ENCODE results near the gene SLC2A4. TPM values are rescaled to one million over a fixed set of nuclear protein-coding genes. Genes with fewer than 3 reads are reported as not detected.
"Not testable (repeated sequence)": the region's sequence is repeated elsewhere in the genome, so short reads cannot be mapped to it uniquely, and the experiment has no call there.

SLC2A4 gene
- total RNA-seq, 1 donor, result under 0.01 TPM

GRCh38 chr17:7332111-7332510, 50.6 kb downstream of the SLC2A4 start:
- Histone ChIP-seq H3K27me3 (ENCODE audit: insufficient read depth, low read length) (peaks cover 23% of the 10 kb centered on the region), H3K79me2 (ENCODE audit: insufficient read depth, low read length) (peaks cover 18% of the 10 kb centered on the region), H3K4me2 (ENCODE audit: insufficient read depth, low read length) (no peak overlapping the region), H3K4me1 (ENCODE audit: insufficient read depth, low read length) (peaks cover 12% of the 10 kb centered on the region), H4K20me1 (ENCODE audit: insufficient read depth, low read length) (peaks cover 3% of the 10 kb centered on the region), H3K36me3 (ENCODE audit: insufficient read depth, low read length) (no peaks in the 10 kb centered on the region), H3K9me3 (ENCODE audit: low read depth, low read length) (no peaks in the 10 kb centered on the region), H3K27ac (ENCODE audit: low read depth, low read length) (no peak overlapping the region), H3K4me3 (ENCODE audit: insufficient read depth, low read length) (no peak overlapping the region), H2AFZ (ENCODE audit: low read length) (no peak overlapping the region)
- no peak for DNase-seq (ENCODE audit: insufficient read length, low spot score, missing footprints)
- no peak for TF ChIP-seq CTCF (IDR thresholded peaks at IDR 0.05; ENCODE audit: extremely low read depth, low read depth, low read length)

- H3K4me3 ChIP-seq (ENCODE audit: insufficient read depth, low read length); DNase-seq (ENCODE audit: insufficient read length, low spot score, missing footprints); H4K20me1 ChIP-seq (ENCODE audit: insufficient read depth, low read length); H3K27ac ChIP-seq (ENCODE audit: low read depth, low read length); H3K4me2 ChIP-seq (ENCODE audit: insufficient read depth, low read length); H3K9me3 ChIP-seq (ENCODE audit: low read depth, low read length); H3K36me3 ChIP-seq (ENCODE audit: insufficient read depth, low read length); H2AFZ ChIP-seq (ENCODE audit: low read length): not testable (repeated sequence)
- Histone ChIP-seq H3K27me3 (ENCODE audit: insufficient read depth, low read length) (peaks cover 26% of the 10 kb centered on the region), H3K4me1 (ENCODE audit: insufficient read depth, low read length) (peaks cover 12% of the 10 kb centered on the region), H3K79me2 (ENCODE audit: insufficient read depth, low read length) (peaks cover 13% of the 10 kb centered on the region)
Observed at GRCh38 chr17:7332600-7333069, 51.1 kb downstream of the SLC2A4 start.

- no peak for TF ChIP-seq CTCF (IDR thresholded peaks at IDR 0.05; ENCODE audit: extremely low read depth, low read depth, low read length)
- Histone ChIP-seq H2AFZ (ENCODE audit: low read length) (no peak overlapping the region), H3K36me3 (ENCODE audit: insufficient read depth, low read length) (no peaks in the 10 kb centered on the region), H3K27me3 (ENCODE audit: insufficient read depth, low read length) (peaks cover 26% of the 10 kb centered on the region), H3K4me3 (ENCODE audit: insufficient read depth, low read length) (no peak overlapping the region), H4K20me1 (ENCODE audit: insufficient read depth, low read length) (no peaks in the 10 kb centered on the region), H3K27ac (ENCODE audit: low read depth, low read length) (no peak overlapping the region), H3K79me2 (ENCODE audit: insufficient read depth, low read length) (no peaks in the 10 kb centered on the region), H3K4me1 (ENCODE audit: insufficient read depth, low read length) (peaks cover 3% of the 10 kb centered on the region), H3K4me2 (ENCODE audit: insufficient read depth, low read length) (no peak overlapping the region), H3K9me3 (ENCODE audit: low read depth, low read length) (no peaks in the 10 kb centered on the region)
- DNase-seq (ENCODE audit: insufficient read length, low spot score, missing footprints), result no peak
Observed at GRCh38 chr17:7334938-7335538, 53.5 kb downstream of the SLC2A4 start.

- not testable (repeated sequence) for H3K27ac ChIP-seq (ENCODE audit: low read depth, low read length); H3K9me3 ChIP-seq (ENCODE audit: low read depth, low read length); H3K4me3 ChIP-seq (ENCODE audit: insufficient read depth, low read length); H2AFZ ChIP-seq (ENCODE audit: low read length); H3K79me2 ChIP-seq (ENCODE audit: insufficient read depth, low read length); H3K4me1 ChIP-seq (ENCODE audit: insufficient read depth, low read length); H4K20me1 ChIP-seq (ENCODE audit: insufficient read depth, low read length); H3K4me2 ChIP-seq (ENCODE audit: insufficient read depth, low read length); DNase-seq (ENCODE audit: insufficient read length, low spot score, missing footprints); H3K36me3 ChIP-seq (ENCODE audit: insufficient read depth, low read length)
- peaks cover 26% of the 10 kb centered on the region for H3K27me3 ChIP-seq (ENCODE audit: insufficient read depth, low read length)
Observed at GRCh38 chr17:7335765-7336164, 54.2 kb downstream of the SLC2A4 start.
